ENCODE results near the gene ITPRIPL1.
"Not testable (repeated sequence)": the region's sequence is repeated elsewhere in the genome, so short reads cannot be mapped to it uniquely, and the experiment has no call there.

Gene ITPRIPL1, protein sequence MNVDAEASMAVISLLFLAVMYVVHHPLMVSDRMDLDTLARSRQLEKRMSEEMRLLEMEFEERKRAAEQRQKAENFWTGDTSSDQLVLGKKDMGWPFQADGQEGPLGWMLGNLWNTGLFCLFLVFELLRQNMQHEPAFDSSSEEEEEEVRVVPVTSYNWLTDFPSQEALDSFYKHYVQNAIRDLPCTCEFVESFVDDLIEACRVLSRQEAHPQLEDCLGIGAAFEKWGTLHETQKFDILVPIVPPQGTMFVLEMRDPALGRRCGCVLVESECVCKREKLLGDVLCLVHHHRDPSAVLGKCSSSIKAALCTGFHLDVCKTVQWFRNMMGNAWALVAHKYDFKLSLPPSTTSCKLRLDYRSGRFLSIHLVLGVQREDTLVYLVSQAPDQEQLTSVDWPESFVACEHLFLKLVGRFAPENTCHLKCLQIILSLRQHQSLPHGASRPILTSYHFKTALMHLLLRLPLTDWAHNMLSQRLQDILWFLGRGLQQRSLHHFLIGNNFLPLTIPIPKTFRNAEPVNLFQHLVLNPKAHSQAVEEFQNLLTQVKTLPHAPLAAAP

DNA sequence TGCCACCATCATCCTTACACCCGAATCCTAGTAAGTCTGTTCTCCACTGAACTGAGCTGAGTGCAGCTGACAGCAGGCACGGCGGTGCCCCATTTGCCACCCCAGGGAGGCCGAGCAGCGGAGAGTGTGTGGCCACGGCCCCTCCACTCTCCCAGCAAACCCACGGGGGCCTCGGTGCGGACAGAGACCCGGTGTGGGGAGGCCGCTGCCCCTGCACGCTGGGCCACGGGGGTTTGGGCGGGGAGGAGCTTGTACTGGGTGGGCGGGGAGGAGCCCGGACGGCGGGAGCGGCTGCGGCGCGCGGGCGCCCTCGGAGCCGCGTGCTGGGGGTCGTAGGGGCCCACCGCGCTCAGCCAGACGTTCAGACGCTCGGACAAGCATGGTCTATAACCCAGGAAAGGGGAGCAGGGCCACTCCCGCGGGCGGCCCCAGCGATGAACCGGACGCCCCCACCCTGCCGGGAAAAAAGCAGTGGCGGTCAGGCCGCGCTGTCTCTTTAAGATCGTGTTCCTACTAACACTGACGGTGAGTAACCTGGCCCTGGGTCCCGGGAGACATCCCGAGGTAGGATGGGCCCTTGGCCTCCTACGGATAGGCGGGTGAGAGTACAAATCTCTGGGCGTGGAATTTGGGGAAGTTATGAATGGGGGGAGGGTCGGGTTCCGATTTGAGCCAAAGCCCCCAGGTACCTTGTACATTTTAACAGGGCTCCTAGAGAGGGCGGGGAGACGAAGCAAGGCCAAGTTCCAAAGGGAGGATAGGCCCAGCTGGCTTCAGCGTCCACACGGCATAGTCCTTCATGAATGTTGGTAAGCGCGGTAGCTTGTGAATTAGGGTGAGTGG lies at the start of gene ITPRIPL1:
TSS of gene ITPRIPL1 (plus strand) at position 277 of the 843 bp plus-strand sequence. CDS start at position 800, 523 bp downstream.
- DNase-seq: no peak

DNA sequence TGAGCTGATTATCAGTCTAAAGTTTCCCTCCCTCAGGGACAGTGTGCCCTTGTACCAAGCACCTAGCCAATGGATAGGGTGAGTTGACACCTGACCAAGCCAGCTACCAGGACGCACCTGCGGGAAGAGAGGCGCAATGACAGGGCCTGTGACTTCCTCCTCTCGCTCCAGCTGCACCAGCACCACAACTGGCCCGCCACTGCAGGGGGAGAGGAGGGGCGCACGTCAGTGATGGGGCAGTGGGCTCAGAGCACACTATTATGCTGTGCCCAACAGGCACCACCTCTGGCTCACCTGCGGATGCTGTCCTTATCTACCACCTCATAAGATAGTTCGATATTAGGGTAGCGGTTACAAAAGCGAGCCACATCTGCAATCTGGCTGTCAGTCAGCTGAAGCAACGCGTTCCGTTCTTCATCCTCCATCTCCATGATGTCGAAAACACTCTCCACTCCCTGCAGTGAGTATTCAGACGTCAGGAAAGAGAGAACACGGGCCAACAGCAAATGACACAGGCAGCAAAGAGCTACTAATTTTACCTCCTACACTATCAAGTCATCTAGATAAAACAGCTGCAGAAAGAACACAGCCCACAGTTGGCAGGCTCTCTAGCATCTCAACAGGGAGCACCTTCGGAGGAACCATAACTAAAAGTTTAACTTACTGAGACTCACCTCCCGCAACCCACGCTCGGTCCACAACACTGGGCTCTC lies 48.2 kb upstream of the ITPRIPL1 start:
- no peak for DNase-seq

DNA sequence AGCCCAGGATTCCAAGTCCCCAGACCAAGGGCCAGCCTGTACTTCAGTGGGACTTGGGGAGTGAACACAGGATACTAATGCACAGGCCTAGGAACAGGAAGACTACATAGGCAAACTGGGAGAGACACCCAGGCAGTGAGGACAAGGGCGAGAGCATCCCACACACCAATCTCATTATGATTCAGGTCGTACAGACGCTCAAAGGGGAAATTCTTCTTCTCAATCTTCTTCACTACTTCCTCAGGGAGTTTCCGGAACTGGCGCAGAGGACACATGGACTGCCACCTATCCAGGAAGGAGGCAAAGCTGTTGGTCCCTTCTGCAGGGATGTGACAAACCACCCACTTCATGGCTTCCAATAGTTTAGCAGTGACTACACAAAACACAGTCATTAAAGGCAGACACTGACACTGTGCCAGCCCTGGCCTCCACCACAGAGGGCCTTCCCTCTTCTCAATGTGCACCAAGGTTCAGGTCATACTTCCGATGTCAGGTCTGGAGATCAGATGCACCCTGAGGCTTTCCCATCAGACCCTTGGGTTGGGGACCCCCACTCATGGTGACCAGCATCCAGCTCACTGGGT lies 37.8 kb upstream of the ITPRIPL1 start:
- DNase-seq: no peak

DNA sequence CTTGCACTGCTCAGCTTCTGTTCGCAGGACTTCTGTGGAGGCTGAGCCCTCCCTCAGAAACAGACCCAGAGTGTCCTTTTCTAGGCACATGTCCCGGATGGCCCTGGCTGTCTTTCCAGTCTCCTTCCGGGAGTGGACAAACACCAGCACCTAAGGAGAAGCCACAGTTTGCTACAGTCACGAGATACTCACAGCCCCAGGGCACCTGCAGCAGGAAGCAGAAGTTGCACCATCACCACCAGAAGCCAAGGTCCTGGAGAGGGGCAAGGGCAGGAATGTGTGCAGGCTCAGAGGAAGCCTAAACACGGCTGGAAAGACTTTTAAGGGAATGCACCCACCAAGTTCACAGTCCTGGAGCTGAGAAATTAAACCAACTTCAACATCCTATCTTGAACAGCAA lies 33.4 kb upstream of the ITPRIPL1 start:
- no peak for DNase-seq

DNA sequence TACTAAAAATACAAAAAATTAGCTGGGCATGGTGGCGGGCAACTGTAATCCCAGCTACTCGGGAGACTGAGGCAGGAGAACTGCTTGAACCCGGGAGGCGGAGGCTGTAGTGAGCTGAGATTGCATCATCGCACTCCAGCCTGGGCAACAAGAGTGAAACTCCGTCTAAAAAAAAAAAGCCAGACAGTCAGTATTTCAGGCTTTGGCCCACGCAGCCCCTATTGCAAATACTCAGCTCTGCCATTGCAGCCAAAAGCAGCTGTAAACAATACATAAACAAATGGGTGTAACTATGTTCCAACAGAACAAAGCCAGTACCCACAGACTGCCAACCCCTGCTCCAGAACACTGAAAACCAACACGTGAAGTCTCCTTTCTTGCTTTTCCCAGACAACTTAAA lies 30.8 kb upstream of the ITPRIPL1 start:
- DNase-seq: not testable (repeated sequence)

DNA sequence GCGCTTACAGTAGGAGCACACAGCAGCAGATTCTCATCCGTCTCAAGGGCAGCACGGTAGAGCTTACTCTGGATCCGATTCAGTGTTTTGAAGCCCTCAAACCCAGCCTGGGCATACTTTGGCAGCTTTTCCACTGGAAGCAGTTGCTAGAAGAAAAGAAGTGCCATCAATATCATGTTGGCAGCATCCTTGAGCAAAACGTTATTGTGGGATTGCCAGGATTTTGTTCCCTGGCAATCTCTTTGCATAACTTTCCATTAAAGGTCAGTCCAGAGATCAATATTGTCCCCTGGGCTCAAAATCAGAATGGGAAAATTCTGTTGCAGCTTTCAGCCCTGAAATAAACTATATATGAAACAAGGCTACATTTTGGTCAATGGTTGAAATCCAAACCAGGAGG lies 28.2 kb upstream of the ITPRIPL1 start:
- no peak for DNase-seq

DNA sequence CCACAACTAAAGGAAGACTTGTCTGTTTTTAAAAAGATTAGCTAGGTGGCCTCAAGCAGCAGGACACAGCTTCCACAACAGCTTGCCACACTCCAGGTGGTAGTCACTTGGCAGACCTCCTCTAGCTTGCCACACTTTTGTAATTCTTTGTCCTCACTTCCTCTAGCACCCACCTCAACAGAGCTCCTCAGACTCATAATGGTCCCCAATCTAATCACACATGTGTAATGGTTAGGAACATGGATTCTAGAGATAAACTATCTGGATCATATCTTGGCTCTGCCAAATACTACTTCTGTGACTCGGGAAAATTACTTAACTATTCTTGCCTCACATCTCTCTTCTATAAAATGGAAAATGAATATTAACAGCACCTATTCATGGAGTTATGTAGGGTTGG lies 23.3 kb upstream of the ITPRIPL1 start:
- no peak for DNase-seq

DNA sequence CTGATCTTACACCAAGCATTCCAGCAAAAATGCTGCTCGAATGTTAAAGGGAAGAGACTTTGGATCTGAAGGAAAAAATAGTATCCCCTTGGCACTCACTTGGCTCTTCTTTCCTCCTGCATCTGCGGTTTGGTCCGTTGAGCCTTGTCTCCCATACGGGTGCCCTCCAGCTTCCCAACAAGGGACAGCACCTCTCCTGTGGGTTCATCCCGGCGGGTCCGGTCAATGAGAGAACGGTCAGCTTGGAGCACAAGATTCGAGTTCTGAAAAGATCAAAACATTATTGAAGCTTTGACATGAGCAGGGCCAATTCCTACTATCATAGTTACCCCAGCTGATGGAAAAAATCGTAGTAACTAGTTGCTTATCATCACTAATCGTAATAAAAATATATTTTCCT lies 20.5 kb upstream of the ITPRIPL1 start:
- DNase-seq: no peak

DNA sequence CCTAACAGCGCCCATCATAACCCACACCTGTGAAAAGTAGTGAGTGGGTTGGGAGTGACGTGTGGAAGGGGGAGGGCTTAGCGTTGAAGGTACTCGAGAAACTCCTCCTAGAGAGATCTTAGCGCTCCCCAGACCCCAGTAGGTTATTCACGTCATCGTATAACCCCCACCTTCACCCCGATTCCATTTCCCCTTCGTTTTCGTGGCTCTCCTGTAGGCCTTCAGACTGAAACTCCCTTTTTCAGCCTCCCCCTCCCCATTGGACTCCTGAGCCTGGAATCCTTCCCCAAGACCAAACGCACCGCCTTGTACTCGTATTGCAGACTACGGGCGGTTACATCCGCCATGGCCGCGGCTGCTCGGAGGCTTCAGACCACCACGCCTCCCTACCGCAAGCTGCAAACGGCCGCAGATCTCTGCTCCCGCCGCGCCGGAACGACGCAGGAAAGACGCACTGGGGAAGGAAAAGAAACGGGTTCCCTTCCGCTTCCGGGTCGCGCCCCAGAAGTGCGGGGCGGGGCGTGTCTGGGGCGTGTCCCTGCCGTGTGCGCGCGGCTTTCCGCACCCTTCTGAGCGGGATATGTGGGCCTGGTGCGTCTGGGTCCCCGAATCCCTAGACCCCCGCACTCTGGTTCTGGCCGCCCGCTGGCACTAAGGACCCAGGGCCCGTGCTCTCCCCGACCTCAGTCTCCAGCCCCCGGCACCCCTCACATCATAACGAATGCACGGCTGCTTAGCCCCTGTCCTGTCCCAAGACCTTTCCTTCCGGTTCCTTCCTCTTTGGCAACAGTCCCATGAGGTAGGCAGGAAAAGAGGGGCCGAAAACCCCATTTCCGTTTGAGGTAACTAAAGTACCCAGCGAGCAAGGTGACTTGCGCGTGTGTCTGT lies 19.8 kb upstream of the ITPRIPL1 start, which contains the start of gene SNRNP200:
TSS of gene SNRNP200 (minus strand) at position 456 of the 888 bp plus-strand sequence. CDS start at position 347, 109 bp downstream.
- DNase-seq: peak; percentile 80

DNA sequence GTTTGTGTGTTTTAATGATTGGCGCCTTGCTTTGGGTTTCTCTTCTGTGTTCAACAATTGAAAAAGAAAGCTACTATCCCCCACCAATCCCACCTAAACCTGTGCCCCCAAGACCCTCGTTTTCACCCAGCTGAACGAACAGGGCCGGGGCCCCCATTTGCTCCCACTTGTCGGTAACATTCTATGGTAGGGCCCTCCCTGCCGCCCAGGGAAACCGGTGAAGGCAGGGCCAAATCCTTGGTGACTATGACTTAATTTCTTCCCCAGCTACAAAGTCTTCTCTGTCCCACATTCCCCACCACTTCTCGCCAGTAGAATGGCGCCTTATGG lies 19.2 kb upstream of the ITPRIPL1 start:
- DNase-seq: no peak

DNA sequence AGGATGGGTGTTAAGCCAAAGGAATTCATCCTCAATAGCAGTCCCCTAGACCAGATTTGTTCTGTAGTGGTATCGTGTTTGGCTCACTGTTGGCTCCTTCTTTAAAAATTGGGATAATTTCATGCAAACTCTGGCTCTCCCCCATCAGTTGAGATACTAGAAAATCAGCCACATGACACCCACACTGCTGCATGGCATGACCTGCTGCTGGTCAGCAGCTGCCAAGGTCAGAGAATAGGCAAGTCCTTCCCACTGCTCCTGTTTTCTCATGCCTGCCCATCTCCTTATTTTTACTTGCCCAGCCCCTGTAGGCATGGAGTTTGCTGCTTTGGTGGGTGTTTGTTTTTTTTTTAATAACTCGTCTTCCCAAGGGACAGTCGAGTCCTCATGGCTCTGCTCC lies 18.7 kb upstream of the ITPRIPL1 start:
- no peak for DNase-seq

DNA sequence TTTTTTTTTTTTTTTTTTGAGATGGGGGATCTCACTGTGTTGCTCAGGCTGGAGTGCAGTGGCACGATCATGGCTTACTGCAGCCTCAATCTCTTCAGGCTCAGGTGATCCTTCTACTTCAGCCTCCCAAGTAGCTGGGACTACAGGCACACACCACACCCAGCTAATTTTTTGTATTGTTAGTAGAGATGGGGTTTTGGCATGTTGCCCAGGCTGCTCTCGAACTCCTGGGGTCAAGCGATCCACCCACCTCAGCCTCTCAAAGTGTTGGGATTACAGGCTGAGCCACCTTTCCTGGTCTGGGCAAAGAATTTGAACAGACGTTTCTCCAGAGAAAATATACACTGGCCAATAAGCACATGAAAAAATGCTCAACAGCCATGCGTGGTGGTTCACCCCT lies 16.9 kb upstream of the ITPRIPL1 start:
- no peak for DNase-seq

DNA sequence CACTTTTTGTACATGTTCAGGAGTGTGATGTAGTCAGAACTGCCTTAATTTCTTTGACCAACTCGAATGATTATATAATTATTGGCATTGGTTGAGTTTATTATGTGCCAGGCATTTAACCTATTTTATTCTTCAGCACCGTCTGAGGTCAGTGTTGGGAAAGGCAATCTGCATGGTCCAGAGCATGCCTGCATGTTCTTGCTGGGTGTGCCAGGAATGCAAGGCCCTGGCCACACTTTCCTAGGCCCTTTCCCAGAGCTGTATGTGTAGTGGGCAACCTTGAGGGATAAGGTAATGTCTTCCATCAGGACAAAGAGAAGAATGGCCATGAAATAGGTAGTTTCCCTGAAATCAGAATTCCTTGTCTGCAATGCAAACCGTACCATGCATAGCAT lies 10.1 kb upstream of the ITPRIPL1 start:
- DNase-seq: no peak

DNA sequence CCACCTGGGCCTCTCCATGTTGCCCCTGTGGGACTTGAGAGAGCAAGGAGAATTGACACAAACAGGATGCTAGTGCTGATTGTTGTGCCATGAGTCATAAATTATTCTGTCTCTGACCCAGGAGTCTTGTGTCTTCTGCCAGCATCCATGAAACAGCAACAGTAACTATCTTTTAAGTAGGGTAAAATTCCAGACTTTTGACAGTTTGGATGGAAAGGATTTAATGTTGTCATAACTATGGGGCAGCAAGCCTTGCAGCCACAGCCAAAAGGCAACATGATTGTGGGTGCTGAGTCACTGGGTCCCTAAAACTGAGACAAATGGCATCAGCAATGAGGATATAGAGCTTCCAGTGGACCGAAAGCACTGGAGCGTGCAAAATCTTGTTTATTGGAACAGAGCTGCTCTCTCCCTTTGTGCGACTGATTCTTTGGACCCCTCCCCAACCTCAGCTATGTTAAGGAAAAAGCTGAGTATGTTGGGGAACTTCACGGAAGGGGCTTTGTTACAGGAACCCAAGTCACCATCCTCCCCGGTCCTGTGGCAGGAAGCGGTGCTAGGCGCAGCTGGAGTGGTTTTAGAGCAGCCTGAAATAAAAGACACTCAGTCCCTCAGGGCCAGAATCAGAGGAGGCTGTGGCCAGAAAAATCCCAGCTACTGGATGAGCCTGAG lies 9.6 kb upstream of the ITPRIPL1 start:
- peak; percentile 69 for DNase-seq

DNA sequence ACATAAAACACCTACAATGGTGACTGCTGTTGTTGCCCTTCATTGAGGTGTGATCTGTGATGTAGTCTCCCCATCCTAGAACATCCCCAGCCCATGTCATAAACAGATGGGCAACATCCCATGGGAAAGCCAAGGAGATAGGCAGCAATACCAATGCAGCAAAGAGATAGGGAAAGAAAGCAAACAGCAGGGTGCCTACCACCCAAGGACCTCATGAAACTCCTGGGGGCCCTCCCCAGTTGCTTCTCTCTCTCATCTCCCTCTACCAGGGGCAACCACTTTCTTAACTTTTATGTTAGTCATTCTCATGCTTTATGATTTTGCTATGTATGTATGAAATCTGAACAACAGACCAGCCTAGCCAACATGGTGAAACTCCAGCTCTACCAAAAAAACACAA lies 8.1 kb upstream of the ITPRIPL1 start:
- DNase-seq: no peak

DNA sequence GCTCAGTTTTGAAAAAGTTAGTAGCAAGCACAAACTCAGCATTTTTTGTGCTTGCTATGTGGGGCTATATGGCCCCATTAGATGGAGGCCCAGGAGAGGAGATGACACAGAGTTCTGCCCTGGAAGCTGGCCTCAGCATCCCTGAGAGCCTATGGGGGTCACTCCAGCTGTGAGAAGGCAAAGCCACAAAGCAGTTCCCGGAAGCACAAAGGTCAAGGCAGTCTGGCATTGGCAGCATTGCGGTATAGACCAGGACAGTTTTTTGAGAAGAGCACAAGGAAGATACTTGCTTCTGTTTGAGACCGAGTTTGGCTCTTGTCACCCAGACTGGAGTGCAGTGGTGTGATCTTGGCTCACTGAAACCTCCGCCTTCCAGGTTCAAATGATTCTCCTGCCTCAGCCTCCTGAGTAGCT lies 7.5 kb upstream of the ITPRIPL1 start:
- no peak for DNase-seq

DNA sequence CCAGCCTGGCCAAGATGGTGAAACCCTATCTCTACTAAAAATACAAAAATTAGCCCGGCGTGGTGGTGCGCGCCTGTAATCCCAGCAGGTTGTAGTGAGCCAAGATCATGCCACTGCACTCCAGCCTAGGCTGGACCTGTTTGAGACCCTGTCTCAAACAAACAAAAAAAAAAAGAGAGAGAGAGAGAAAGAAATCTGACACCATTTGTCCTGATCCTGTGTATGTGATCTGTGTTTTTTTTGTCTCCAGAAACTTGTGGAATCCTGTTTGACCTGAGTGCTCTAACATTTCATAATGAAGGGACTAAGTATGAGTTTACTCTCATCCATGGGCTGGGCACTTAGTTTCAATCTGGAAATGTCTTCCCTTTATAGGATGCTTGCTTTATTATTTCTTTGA lies 6.4 kb upstream of the ITPRIPL1 start:
- DNase-seq: no peak

DNA sequence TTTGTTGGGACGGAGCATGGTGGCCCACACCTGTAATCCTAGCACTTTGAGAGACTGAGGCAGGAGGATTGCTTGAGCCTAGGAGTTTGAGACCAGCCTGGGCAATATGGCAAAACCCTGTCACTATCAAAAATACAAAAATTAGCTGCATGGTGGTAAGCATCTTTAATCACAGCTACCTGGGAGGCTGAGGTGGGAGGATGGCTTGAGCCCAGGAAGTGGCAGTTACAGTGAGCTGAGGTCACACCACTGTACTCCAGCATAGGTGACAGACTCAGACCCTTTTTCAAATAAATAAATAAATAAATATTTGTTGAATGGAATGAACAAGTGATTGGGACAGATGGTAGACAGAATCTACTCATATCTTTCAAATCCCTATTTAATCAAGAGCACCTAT lies 5.7 kb upstream of the ITPRIPL1 start:
- no peak for DNase-seq

DNA sequence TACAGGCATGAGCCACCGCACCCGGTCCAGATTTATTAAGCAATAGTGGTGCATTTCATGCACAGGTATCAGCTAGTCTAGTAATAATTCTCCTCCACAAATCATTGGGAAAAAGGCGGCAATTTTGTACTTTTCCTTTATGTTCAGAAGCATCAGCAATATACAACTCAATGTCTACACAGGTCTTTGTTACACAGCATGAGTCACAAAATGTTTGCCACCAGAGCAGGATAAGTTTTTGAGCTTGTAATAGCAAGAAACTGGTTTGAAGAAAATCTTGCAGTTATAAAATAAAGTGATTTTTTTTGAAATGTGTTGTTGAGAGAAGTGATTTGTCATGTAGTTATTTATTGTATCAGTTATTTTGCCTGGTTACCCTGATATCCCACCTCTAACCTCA lies 4.8 kb upstream of the ITPRIPL1 start:
- DNase-seq: no peak

DNA sequence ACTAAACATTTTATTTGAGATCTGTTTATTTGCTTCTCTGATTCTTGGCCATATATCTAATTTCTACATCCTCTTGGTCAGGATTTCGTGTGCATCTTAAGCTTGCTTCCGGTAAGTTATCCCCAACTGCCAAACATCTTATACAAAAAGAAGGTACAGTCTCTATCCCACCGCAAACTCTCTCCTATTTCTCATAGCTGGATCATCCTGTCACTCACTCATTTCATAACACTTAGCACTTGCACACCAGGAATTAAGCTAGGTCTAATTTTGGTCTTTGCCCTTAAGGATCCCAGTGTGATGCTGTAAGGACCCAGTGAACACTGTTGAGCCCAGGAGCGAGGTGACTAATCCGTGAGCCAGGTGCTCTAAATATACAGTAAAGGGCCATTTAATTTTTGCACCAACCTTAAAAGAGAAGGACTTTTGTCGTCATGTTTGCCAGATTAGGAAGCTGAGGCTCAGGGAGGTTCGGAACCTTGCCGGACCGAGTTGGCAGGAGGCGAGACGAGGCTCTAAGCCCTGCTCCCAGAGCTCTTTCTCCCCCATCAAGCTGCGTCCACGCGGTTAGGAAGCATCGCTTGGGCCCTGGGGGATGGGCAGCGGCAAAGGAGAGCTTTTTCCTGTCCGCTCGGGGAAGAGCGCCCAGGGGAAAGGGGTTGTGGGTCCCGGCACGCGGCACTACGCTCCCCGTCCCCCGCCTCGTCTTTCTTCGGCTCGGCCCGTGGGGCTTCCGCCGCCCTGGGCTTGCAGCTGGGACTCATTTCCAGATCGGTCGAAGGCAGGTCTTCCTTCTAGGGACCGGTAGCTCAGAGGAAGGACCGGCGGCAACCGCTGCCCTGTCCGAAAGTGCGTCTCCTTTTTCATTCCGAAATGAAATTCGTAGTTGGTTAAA lies 4.1 kb upstream of the ITPRIPL1 start:
- no peak for DNase-seq

All from GDM1 (cell line).